ENCODE results near the gene TTLL1. TPM values are rescaled to one million over a fixed set of nuclear protein-coding genes. Genes with fewer than 3 reads are reported as not detected.

The TTLL1 gene
- total RNA-seq, 4 donors from 2014 or later: 1.1 to 3.8 (median 2.8) TPM

DNA sequence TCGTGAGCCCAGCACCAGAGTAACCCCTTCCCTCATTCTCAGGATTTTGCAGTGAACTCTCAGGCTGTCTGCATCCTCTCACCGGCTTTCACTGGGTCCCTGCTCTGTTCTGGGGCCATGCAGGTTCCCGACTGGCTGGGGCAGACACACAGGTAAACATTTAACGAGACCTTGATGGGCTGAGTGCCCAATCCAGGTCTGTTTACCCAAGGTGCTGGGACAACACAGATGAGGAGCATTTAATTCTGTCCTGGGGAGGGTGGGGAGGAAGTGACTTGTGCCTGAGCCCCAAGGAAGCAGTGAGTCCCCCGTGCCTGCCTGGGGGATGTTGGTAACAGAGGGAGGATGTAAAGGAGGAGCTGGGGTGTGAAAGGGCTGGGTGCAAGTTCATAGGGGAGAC is 25.8 kb upstream of the TTLL1 start:
- in situ Hi-C loops (cut with MboI; ENCODE audit: low pct_ligation_motif_present in 1 of 4, low pct_unique_long_range_greater_than_20kb in 1 of 4, low sequenced_read_pairs in 3 of 4): no loop called here

DNA sequence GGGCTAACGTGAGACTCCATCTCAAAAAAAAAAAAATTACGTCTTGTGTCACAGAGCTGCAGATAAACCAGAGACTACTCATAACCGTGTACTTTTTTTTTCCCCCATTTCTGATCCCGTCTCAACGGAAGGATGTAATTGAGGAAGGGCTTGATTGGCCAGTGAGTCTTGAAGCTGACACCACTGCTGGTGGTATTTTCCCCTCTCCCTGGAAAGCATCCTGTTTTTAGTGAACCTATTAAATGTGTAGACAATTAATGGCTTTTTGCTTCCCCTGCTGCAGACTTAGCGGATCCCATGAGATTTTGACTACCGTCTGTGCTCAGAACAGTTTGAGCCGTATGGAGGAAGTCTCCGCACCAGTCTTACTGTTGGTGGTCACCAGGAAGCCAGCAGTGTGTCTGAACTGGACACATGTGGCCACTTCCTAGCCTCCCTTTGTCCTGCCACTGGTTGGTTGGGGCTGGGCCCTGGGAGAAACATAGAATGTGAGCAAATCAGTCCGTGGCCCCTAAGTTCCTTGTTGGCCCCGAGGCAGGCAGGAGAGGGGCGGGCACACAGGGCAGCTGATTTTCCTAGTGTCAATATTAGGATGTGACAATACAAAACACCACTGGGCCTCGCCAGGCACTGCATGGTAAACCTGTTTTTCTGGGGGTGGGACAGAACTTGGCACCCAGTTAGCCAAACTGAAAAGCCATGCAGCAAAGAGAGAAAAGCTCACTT is 24.5 kb upstream of the TTLL1 start:
- Histone ChIP-seq H3K27me3 (peaks cover 35% of the 10 kb centered on the region), H3K4me1 (peaks cover 23 to 53% (median 45%) of the 10 kb centered on the region in 4 donors), H3K27ac (no peak overlapping the region), H3K4me3 (no peak overlapping the region), H3K9me3 (no peaks in the 10 kb centered on the region), H3K36me3 (no peaks in the 10 kb centered on the region)
- in situ Hi-C loops (cut with MboI; ENCODE audit: low pct_ligation_motif_present in 1 of 4, low pct_unique_long_range_greater_than_20kb in 1 of 4, low sequenced_read_pairs in 3 of 4) (no loop called here), intact Hi-C loops (cut with DNase I; ENCODE audit: low total_unique reads) (no loop called here)
- peak; percentile 39 for DNase-seq
- TF ChIP-seq POLR2AphosphoS5 (IDR thresholded peaks at IDR 0.05) (no peak), CTCF (IDR thresholded peaks at IDR 0.05) (no peak), EP300 (IDR thresholded peaks at IDR 0.05; ENCODE audit: low read depth) (no peak), POLR2A (IDR thresholded peaks at IDR 0.05) (no peak)
- WGBS, 2 donors (ENCODE audit: low coverage in 1 of 2): 57 to 68% methylated on average over 12 to 13 of the region's 13 CpGs

More for the DNA sequence above, 25.8 kb upstream of the TTLL1 start:
- no peaks in the 10 kb centered on the region for H3K36me3 ChIP-seq
- peaks cover 34 to 63% (median 54%) of the 10 kb centered on the region in 4 donors for H3K4me1 ChIP-seq
- TF ChIP-seq CTCF (IDR thresholded peaks at IDR 0.05) (no peak), EP300 (IDR thresholded peaks at IDR 0.05; ENCODE audit: low read depth) (no peak), POLR2A (IDR thresholded peaks at IDR 0.05) (no peak), POLR2AphosphoS5 (IDR thresholded peaks at IDR 0.05) (no peak)
- WGBS, 2 donors (ENCODE audit: low coverage in 1 of 2): 31% methylated on average over 5 of the region's 5 CpGs; no CpG with 5 or more reads in 1 of the 2 donors
- H3K27me3 ChIP-seq: peaks cover 31% of the 10 kb centered on the region
- DNase-seq: peak; percentile 79
- no peaks in the 10 kb centered on the region for H3K9me3 ChIP-seq
- intact Hi-C loops (cut with DNase I; ENCODE audit: low total_unique reads): no loop called here
- peak overlapping the region in 3 of 4 donors; percentile 24 to 46 (median 46) for H3K27ac ChIP-seq
- no peak overlapping the region for H3K4me3 ChIP-seq

DNA sequence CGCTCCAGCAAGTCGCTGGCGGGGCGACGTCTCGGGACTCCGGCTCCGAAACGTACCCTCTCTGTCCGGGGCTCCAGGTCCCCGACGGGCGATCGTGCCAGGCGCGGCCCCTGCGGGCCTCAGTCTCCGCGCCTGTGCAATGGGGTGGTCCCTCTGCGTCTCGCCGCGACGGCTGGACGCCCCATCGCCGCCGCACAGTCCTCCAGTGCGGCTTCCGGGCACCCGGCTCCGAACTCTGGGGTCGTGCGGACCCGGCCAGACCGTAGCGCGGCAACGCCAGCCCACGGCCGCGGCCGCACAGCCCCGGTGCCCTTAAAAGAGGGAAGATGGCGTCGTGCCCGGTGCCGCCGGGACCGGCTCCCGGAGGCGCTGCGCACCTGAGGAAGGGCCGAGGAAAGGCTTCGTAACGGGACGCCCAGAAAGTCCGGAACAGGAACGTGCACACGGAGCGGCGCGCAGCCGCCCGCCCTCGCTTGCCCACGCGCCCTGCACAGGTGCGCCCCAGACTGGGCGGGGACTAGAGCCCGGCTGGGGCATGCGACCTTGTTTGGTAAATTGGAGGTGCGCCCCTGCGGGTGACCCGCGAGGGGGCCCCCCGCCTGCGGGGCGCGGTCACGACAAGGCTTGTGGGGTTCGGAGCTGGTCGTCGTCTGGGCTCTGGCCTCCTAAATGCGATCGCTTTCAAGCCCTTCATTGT is 21.9 kb upstream of the TTLL1 start:
- peak; percentile 66 for DNase-seq

GRCh38 chr22:43110444-43110926 is 21.3 kb upstream of the TTLL1 start, which contains the start of gene BIK:
TSS of gene BIK (plus strand) at chr22:43110750. CDS start at chr22:43124023, 13,273 bp downstream.
- H3K27ac ChIP-seq: peak within 1 kb of the TSS; percentile 47 to 69 (median 58)
- intact Hi-C loops (cut with DNase I; ENCODE audit: low total_unique reads): no loop called here
- no peaks in the 10 kb centered on the region for H3K9me3 ChIP-seq
- WGBS, 2 donors (ENCODE audit: low coverage in 1 of 2): 0 to 1% methylated on average over 2 to 48 of the region's 49 CpGs
- TF ChIP-seq CTCF (IDR thresholded peaks at IDR 0.05) (peak in 2 of 5 experiments; percentile 13 to 18), POLR2AphosphoS5 (IDR thresholded peaks at IDR 0.05) (peak in 2 of 3 donors; percentile 40 to 41), EP300 (IDR thresholded peaks at IDR 0.05; ENCODE audit: low read depth) (no peak), POLR2A (IDR thresholded peaks at IDR 0.05) (peak; percentile 48)
- no peaks in the 10 kb centered on the region for H3K36me3 ChIP-seq
- peak; percentile 75 for DNase-seq
- peaks cover 14 to 40% (median 37%) of the 10 kb centered on the region in 4 donors for H3K4me1 ChIP-seq
- in situ Hi-C loops (cut with MboI; ENCODE audit: low pct_ligation_motif_present in 1 of 4, low pct_unique_long_range_greater_than_20kb in 1 of 4, low sequenced_read_pairs in 3 of 4): no loop called here
- H3K4me3 ChIP-seq: peak within 1 kb of the TSS; percentile 47 to 70 (median 58)
- peaks cover 33% of the 10 kb centered on the region for H3K27me3 ChIP-seq

More for the DNA sequence above, 21.9 kb upstream of the TTLL1 start:
- H3K27me3 ChIP-seq: peaks cover 33% of the 10 kb centered on the region
- peak overlapping the region; percentile 47 to 69 (median 58) for H3K27ac ChIP-seq
- no peaks in the 10 kb centered on the region for H3K9me3 ChIP-seq
- H3K4me1 ChIP-seq: peaks cover 14 to 44% (median 37%) of the 10 kb centered on the region in 4 donors
- TF ChIP-seq POLR2A (IDR thresholded peaks at IDR 0.05): peak; percentile 15
- peak in 1 of 3 donors; percentile 0 for TF ChIP-seq POLR2AphosphoS5 (IDR thresholded peaks at IDR 0.05)
- no peak for TF ChIP-seq EP300 (IDR thresholded peaks at IDR 0.05; ENCODE audit: low read depth)
- no peaks in the 10 kb centered on the region for H3K36me3 ChIP-seq
- 0% methylated on average over 55 of the region's 86 CpGs; no CpG with 5 or more reads in 1 of the 2 donors for WGBS, 2 donors (ENCODE audit: low coverage in 1 of 2)
- peak overlapping the region; percentile 47 to 70 (median 58) for H3K4me3 ChIP-seq
- in situ Hi-C loops (cut with MboI; ENCODE audit: low pct_ligation_motif_present in 1 of 4, low pct_unique_long_range_greater_than_20kb in 1 of 4, low sequenced_read_pairs in 3 of 4): no loop called here
- intact Hi-C loops (cut with DNase I; ENCODE audit: low total_unique reads): no loop called here
